Activated effector memory CD4-positive, alpha-beta T cell treated with anti-CD3 and anti-CD28 coated beads, Interleukin-2, amount 50 U/mL, for 16 hours (primary cell): ENCODE data around the gene FPR2.

Experiments
- DNase-seq: peaks from one replicate; pipeline ENCODE4 v3.0.0-alpha.2; 2020

FPR2 gene

DNA sequence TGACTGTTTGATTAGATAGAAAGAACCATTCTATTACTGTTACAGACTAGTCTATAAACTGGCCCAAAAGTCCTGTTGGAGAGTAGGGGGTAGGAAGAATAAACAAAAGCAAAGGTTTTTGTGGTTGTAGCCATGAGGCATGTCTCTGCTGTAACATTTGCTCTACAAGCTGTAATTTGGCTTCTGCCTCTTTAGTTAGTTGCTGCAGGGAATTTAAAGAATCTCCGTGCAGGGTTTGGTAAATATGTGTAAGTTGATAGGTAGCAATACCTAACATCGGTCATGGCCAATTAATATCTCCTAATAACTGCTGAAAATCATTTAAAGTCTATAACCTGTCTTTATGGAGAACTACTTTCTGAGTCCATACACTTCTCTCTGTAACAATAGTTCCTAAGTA lies 46.9 kb downstream of the FPR2 start:
- no peak for DNase-seq

DNA sequence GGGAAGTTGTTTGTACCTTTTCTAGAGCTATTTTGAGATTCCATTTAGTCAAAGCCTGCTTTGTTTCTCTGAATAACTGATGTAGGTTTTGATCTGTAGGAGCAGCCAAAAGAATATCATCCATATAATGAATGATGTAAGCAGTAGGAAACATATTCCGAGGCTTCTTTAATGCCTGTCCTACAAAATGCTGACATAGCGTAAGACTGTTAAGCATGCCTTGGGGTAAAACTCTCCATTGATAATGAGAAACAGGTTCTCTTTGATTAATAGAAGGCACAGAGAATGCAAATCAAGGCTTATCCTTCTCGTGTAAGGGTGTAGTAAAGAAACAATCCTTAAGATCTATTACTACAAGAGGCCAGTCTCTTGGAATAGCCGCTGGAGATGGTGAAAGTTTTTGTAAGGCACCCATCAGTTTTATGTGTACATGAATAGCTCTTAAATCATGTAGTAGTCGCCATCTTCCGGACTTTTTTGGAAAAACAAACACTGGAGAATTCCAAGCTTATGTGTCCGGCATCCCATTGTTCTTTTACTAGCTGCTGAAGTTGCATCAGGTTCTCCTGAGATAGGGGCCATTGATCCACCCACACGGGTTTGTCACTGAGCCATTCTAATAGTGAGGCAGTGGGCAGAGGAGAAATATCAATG lies 47.5 kb downstream of the FPR2 start:
- DNase-seq, result no peak

DNA sequence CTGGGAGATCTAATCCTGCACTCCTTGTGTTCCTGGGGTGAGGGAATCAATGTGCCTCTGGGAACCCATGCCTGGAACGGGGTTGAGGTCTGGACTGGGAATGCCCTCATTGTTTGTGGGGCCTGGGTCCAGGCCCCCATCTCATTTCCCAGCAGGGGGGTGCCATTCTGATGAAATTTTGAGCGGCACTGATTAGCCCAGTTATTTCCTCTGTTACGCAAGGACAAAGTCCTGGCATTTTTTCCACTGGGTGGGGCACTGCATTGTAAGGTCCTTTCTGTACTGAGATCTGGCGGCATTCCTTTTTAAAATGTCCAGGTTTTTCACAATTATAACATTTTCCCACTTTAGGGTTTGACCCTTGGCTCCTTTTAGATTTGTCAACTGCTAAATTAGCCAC lies 48.8 kb downstream of the FPR2 start:
- no peak for DNase-seq

DNA sequence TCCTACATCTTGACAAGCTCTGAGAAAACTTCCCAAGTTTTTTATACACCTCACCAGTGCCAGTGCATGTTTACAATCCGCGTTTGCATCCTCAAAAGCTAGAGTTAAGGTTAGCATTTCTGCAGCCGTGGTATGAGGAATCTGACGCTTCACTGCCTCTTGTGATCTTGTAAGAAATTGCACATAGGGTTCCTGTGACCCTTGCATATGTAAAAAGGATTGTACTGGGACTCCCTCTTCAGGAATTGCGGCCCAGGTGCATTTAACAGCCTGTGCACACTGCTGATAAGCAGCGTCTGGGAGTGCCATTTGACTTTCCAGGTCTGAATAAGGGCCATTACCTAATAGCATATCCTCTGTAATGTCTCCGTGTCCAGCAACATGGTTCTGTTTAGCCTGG lies 49.2 kb downstream of the FPR2 start:
- no peak for DNase-seq

DNA sequence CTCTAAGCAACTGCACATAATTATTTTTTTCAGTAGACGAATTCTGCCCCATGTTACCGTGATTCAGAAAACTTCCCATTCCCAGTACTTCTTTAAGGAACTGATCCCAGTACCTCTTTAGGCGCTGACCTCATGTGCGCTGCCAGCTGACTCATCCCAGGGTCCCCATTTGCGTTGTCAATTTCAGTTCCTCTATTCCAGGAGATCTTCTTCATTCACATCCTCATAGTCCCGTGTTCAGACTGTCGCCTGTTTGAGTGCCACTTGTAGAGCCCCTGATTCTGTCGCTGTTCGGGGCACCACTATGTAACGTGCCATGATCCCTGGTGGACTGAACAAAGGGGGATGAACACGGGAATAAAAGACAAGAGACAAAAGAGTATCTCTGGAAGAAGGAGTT lies 50.4 kb downstream of the FPR2 start:
- DNase-seq, result no peak

DNA sequence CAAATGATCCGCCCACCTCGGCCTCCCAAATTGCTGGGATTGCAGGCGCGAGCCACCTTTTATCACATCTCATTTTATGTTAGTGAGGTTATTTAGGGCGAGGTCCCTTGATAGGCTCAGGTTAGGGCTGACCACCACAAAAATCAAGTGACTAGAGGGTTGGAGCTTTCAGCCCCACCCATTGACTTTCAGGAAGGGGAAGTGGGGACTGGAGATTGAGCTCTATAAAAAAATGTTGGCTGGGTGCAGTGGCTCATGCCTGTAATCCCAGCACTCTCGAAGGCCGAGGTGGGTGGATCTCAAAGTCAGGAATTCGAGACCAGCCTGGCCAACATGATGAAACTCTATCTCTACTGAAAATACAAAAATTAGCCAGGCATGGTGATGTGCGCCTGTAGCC lies 54.1 kb downstream of the FPR2 start:
- DNase-seq, result no peak

DNA sequence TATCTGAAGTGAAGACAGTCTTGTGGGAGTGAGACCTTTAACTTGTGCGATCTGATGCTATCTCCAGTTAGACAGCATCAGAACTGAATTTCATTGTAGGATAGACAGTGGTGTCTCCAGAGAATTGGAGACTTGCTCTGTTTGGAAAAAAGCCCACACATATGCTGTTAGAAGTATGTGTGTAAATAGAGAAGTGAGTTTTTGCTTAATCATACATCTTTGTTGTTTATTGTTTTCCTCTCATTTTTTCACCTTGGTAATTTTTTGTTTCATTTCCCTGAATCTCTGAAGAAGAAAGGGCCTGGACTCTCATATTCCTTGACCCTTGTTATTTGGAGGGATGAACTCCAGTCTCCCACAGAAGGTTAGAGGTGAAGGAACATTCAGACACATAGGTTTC lies 55.7 kb downstream of the FPR2 start:
- no peak for DNase-seq

DNA sequence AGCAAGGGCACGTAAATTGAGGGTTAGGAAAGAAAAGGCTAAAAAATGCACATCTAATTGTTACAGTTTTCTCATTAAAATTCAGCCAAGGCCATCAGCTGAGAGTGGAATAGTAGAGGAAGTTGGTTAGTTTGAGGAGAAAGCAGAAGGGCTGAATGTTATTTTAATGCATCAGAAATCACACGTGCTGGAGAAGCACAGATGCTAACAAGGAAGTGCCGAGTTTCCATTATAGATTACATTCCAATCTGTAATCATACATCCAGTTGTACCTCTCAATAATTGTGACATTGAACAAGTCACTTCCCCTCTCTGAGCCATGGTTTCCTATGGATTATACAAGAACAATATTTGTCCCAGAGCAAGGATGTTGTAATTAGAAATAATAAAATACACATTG lies 59.0 kb downstream of the FPR2 start:
- DNase-seq, result no peak
